Stimulated activated CD4-positive, alpha-beta T cell treated with anti-CD3 and anti-CD28 coated beads, Interleukin-2, amount 100 ng/mL, for 4 hours (primary cell): ENCODE measurements around the gene DHRS3.
"Not testable (repeated sequence)": the region's sequence is repeated elsewhere in the genome, so short reads cannot be mapped to it uniquely, and the experiment has no call there.

ENCODE experiments used
- DNase-seq: peaks from one replicate; pipeline ENCODE4 v3.0.0-alpha.2; 2020; ENCODE audit warnings: low read depth

DHRS3 gene, protein sequence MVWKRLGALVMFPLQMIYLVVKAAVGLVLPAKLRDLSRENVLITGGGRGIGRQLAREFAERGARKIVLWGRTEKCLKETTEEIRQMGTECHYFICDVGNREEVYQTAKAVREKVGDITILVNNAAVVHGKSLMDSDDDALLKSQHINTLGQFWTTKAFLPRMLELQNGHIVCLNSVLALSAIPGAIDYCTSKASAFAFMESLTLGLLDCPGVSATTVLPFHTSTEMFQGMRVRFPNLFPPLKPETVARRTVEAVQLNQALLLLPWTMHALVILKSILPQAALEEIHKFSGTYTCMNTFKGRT

DNA sequence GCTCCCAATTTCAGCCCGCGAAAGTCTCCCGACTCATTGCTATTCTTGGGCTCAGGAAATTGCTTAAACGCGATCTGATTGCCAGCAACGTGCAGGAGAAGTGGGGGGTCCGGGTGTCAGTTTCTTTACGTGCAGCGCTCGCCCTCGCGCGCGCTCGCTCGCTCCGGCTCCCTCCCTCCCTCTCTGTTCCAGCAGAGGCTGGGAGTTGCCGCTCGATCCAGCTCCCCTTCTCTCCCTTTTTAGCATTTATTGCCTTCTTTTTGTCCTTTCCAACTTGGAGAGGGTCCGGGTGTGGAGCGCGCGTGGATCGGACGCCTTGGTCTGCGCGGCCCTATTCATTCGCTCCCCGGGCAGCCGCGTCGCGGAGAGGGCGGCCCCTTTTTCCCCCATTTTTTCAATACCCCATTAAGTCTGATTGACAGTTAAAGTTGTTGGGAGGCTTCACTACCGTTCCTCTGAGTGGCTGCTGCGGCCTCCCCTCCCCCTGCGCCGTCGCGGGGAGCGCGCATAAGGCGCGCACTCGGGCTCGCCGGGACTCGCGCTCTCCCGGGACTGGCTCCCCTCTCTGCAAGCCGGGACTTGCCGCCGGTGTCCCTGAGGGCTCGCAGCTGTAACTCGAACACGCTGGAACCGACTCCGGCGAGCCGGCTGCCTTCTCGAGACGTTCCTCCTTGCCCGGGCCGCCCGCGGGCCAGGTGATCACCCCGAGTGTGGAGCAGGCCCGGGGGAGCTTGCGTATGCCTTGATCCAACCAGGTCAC, at the start of gene DHRS3:
TSS of gene DHRS3 (minus strand) at position 310 of the 760 bp plus-strand sequence. CDS start 862 bp downstream, outside the sequence.
- DNase-seq, result peak; percentile 40

DNA sequence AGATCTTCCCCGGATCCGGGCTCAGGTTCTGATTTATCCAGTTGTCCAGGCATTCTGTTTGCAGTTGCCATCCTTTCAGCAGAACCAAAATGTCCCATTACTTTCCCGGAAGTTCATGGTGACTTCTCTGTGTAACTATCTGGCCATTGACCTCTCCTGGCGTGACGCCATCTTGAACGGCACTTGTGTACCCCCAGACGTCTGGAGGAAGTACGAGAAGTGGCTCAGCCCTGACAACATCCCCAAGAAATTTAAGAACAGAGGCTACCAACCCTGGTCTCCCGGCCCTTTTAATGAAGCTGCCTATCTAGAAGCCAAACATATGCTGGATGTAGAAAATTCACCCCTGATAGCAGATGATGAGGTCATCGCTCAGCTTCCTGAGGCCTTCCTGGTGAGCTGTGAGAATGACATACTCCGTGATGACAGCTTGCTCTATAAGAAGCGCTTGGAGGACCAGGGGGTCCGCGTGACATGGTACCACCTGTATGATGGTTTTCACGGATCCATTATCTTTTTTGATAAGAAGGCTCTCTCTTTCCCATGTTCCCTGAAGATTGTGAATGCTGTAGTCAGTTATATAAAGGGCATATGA, 48.2 kb upstream of the DHRS3 start:
- no peak for DNase-seq

GRCh38 chr1:12665511-12665910, 47.5 kb upstream of the DHRS3 start:
- DNase-seq, result no peak

GRCh38 chr1:12662556-12662955, 44.5 kb upstream of the DHRS3 start:
- DNase-seq, result no peak

DNA sequence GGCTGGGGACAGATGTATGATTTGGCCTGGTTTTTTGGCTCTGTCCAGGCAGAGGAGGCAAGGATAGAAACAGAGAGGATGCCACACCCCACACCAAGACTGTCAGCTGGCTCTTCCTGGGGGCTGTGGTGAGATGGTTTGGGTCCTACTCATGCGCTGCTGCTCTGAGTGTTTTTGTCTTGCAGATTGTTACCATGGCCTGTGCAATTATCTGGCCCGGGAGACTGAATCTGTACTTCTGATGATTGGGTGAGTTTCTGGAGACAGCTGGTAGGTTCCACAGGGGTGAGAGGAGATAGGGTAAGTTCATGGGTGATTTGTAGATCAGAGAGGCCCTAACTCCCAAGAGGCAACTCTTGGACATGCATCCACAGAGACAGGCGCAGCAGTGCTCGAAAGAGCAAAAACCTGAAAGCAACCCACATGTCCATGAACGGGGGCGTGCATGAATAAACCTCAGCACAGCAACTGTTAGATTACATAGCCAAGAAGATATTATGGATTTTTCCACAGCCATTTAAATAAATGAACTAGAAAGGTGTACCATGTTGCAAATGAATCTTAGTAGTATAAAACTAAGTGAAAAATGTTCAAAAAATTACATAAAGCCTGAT, 43.7 kb upstream of the DHRS3 start:
- DNase-seq, result no peak

DNA sequence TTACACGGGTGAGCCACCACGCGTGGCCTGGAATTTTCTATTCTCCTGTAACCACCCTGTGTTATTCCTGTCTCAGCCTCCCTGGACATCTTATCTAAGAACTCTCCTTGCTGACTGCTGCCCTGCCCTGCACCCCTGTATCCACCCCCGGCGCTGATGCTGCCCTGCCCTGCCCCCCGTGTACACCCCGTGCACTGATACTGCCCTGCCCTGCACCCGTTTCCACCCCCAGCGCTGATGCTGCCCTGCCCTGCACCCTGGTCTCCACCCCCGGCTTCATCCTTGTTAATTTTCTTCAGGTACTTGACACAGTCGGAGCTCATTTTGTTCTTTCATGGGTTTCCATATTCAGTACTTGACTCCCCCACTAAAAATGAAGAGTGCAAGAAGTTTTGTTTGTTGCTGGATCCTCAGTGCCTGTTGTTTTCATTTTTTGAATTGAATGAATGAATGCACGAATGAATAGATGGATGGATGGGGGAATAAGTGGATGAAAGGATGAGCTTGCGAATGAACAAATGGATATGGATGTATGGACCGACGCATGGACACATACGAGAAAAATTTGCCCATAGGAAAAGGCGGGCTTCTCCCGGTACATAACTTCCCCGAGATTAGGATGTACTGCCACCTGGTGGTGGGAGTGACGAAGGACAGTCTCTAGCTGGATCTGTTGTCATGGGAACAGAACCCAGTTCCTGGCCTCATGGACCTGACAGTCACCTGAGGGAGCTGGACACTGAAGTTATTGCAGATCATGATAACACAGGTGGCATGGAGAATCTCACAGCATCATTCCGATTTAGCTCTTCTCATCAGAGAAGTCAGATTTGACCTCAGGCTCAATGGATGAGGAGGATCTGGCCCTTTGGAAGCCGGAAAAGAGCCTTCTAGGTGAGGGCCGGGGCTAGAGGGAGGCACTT, 40.8 kb upstream of the DHRS3 start:
- DNase-seq, result peak; percentile 58

GRCh38 chr1:12657885-12658512, 40.0 kb upstream of the DHRS3 start:
- DNase-seq, result not testable (repeated sequence)

- no peak for DNase-seq
These were observed 39.3 kb upstream of the DHRS3 start for GRCh38 chr1:12657060-12657884.

DNA sequence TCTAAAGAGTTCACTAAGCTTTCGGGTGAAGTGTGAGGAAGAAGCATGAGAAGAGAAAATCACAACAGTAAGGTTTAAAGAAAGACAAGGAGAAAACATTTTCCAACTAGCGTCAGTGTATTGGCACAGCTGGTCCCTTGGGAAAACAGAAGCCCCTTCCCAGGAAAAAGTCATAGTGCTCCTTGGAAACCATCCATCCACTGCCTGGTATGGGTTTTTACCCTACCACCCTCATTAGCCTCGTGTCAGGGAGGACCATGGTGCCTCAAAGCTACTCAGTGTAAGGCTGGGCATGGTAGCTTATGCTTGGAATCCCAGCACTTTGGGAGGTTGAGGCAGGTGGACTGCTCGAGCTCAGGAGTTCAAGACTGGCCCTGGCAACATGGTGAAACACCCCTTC, 38.6 kb upstream of the DHRS3 start:
- no peak for DNase-seq

DNA sequence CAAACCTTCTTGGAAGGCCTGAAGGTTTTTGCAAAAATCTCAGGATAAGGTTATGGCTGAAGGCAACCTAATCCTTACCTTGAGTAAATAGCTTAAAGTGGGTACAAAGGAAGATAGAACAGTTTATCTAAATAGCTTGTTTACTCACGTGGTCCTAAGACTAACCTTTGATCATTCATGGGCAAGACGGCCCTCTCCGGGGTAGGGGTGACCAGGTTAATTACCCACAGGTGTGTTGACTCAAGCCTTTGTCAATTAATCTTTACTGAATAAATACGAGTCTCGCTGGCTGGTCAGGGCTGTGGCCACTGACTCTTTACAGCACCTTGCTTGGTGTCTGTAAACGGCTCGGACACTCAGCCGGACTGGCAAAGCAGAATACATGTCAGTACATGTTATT, 36.6 kb upstream of the DHRS3 start:
- DNase-seq, result no peak

DNA sequence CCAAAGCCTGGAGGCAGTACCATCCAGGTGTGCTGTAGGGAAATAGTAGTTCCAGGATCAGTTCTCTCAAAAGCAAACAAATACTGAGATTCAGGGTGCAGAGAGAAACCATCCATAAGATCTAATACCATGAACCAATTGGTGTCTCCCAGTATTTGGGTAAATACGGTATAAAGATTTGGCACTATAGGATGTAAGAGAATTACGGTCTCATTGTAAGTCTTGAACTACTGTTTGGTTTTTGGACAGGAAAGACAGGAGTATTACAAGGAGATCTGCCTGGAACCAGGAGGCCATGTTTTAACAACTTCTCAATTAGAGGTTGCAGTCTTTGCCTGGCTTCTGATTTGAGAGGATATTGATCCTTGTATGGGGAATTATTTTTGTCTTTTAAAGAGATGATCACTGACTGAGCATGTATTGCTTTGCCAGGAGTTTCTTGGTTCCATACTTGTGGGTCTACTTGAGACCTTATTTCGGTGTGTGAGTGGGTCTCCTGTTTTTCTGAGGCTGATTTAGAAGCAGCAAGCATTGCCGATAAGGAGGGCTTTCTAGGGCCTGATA, 36.1 kb upstream of the DHRS3 start:
- DNase-seq, result no peak

- no peak for DNase-seq
These were observed 32.0 kb upstream of the DHRS3 start for GRCh38 chr1:12649971-12650421.

GRCh38 chr1:12648741-12649140, 30.7 kb upstream of the DHRS3 start:
- no peak for DNase-seq

DNA sequence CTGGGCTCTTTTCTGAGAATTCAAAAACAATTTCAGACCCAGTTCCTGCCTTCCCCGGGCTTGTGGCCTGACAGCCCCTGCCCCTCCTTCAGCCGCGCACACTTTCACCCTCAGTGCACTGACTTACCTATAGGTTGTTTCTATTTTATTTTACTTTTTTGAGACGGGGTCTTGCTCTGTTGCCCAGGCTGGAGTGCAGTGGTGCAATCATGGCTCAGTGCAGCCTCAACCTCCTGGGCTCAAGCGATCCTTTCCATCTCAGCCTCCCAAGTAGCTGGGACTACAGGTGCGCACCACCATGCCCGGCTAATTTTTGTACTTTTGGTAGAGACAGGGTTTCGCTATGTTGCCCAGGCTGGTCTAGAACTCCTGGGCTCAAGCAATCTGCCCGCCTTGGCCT, 27.4 kb upstream of the DHRS3 start:
- DNase-seq, result not testable (repeated sequence)

DNA sequence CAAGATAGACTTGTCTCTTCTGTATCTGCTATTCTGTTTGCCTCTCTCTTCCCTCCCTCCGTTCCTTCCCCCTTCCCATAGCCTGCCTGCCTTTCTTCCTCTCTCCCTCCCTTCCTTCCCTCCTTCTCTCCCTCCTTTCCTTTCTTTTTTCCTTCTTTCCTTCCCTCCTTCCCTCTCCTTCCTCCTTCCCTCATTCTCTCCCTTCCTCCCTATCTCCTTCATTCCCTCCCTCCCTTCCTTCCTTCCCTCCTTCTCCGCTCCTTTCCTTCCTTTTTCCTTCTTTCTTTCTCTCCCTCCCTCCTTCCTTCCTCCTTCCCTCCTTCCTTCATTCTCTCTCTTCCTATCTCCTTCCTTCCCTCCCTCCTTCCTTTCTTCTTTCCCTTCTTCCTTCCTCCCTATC, 26.8 kb upstream of the DHRS3 start:
- DNase-seq, result no peak

- no peak for DNase-seq
These were observed 26.2 kb upstream of the DHRS3 start for GRCh38 chr1:12644237-12644636.

- no peak for DNase-seq
These were observed 25.8 kb upstream of the DHRS3 start, which contains the start of gene AADACL4 for GRCh38 chr1:12643785-12644184. Gene AADACL4, plus strand, starts transcription at chr1:12644085. Its CDS starts 462 bp downstream, at chr1:12644547.

- DNase-seq, result no peak
These were observed 25.1 kb upstream of the DHRS3 start for GRCh38 chr1:12643079-12643478.

DNA sequence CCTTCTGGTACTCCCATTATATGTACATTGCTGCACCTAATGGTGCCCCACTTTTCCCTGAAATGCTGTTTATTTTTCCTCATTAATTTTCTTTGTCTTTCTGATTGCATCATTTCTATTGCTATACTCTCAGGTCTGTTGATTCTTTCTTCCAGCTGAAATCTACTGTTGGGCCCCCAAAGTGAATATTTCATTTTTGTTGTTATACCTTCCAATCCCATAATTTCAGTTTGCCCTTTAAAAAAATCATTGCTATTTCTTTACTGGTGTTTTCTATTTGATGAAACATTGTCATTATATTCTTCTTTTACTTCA, 22.9 kb upstream of the DHRS3 start:
- no peak for DNase-seq
